ENCODE results near the gene TAS2R3.
A peak's percentile ranks its signal among the peaks of the same experiment; 100 is the strongest.

The TAS2R3 gene

DNA sequence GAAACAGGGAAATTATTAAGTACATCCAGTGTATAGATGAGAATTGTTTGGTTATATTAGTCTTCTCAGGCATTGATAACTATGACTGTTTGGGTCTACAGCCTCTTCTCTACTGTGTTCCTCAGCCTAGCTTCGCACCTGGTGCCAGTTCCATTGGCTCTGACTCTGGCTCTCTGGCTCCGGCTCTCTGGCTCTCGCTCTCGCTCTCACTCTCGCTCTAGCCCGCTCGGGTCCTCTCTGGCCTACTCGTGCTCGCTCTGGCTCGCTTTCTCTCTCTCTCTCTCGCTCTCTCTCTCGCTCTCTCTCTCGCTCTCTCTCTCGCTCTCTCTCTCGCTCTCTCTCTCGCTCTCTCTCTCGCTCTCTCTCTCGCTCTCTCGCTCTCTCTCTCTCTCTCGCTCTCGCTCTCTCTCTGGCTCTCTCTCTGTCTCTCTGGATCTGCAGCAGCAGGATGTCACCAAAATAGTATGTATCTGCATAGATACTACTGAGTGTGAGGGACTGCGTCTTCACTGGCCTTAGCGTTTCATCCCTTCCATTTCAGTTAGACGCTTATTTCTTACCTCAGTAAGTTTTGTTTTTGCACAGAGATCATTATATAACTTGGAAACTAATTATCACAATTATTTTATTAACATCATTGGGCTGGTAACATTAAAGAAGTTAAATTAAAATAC, 32.3 kb upstream of the TAS2R3 start:
- TF ChIP-seq, protein P1, sequence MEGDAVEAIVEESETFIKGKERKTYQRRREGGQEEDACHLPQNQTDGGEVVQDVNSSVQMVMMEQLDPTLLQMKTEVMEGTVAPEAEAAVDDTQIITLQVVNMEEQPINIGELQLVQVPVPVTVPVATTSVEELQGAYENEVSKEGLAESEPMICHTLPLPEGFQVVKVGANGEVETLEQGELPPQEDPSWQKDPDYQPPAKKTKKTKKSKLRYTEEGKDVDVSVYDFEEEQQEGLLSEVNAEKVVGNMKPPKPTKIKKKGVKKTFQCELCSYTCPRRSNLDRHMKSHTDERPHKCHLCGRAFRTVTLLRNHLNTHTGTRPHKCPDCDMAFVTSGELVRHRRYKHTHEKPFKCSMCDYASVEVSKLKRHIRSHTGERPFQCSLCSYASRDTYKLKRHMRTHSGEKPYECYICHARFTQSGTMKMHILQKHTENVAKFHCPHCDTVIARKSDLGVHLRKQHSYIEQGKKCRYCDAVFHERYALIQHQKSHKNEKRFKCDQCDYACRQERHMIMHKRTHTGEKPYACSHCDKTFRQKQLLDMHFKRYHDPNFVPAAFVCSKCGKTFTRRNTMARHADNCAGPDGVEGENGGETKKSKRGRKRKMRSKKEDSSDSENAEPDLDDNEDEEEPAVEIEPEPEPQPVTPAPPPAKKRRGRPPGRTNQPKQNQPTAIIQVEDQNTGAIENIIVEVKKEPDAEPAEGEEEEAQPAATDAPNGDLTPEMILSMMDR (conservative IDR thresholded peaks at IDR 0.05): no peak
- no peak overlapping the region for H3K27ac ChIP-seq

DNA sequence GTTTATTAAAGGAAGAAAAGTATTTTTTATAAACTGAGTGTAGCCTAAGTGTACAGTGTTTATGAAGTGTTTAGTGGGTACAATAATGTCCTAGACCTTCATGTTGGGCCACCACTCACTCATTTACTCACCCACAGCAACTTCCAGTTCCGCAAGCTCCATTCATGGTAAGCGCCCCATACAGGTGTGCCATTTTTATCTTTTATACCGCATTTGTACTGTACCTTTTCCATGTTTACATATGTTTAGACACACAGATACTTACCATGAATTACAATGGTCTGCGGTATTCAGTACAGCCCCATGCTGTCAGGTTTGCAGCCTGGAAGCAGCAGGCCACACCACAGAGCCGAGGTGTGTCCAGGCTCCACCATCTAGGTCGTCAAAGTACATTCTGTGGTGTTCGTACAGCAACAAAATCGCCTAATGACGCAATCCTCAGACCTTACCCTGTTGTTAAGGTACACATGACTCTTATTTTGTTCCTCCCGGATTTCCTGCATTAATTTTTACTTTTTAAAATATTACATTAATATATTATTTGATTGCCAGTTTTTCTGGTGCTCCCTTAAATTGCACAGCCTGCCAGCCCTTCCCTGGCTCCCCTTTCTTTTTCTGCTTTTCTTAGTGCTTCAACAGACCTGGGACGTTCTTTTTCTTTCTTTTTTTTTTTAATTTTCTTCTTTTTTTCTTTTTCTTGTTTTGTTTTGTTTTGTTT, 26.6 kb upstream of the TAS2R3 start:
- H3K27ac ChIP-seq: peak overlapping the region; percentile 89
- TF ChIP-seq, protein P1 (conservative IDR thresholded peaks at IDR 0.05): no peak

- peak within 1 kb of the TSS; percentile 89 for H3K27ac ChIP-seq
- TF ChIP-seq, protein P1 (conservative IDR thresholded peaks at IDR 0.05): peak; percentile 98
Measured at GRCh38 chr7:141737836-141738591, 25.9 kb upstream of the TAS2R3 start, which contains the start of gene SSBP1. Gene SSBP1 (plus strand): TSS chr7:141738358. CDS start chr7:141739167, 809 bp downstream.

DNA sequence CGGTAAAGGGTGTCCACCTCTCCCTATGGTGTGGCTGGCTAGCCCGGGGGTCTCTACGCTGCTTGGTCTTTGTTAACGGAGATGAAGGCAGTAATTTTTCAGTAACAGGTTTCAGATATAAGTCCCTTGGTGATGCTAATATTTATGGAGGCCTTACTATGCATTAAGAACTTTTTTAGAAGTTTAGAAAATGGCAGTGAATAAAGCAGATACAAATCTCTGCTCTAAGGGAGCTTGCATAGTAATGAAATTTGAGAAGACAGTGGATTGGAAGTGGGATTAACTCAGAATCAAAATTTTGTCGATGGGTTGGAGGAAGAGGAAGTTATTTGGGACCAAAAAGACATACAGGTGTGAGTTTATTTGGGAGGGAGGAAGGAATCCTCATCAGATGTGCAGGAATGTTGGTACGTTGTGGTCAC, 25.3 kb upstream of the TAS2R3 start:
- peak overlapping the region; percentile 89 for H3K27ac ChIP-seq
- TF ChIP-seq, protein P1 (conservative IDR thresholded peaks at IDR 0.05): no peak

GRCh38 chr7:141739250-141739649, 24.6 kb upstream of the TAS2R3 start:
- TF ChIP-seq, protein P1 (conservative IDR thresholded peaks at IDR 0.05): no peak
- H3K27ac ChIP-seq: peak overlapping the region; percentile 89

- TF ChIP-seq, protein P1 (conservative IDR thresholded peaks at IDR 0.05): no peak
- no peak overlapping the region for H3K27ac ChIP-seq
Measured at GRCh38 chr7:141742229-141742628, 21.7 kb upstream of the TAS2R3 start.

- TF ChIP-seq, protein P1 (conservative IDR thresholded peaks at IDR 0.05): no peak
- no peak overlapping the region for H3K27ac ChIP-seq
Measured at GRCh38 chr7:141744131-141744530, 19.8 kb upstream of the TAS2R3 start.
